ENCODE results near the gene ADGRE2.

Gene ADGRE2

GRCh38 chr19:14748601-14749000, 29.8 kb downstream of the ADGRE2 start:
- DNase-seq (ENCODE audit: low read depth in 2 of 2, low spot score in 1 of 2) = no peak

GRCh38 chr19:14746886-14747285, 31.5 kb downstream of the ADGRE2 start:
- DNase-seq (ENCODE audit: low read depth in 2 of 2, low spot score in 1 of 2) = no peak

- no peak for DNase-seq (ENCODE audit: low read depth in 2 of 2, low spot score in 1 of 2)
These were observed 42.4 kb downstream of the ADGRE2 start for GRCh38 chr19:14735915-14736314.

GRCh38 chr19:14733574-14733973, 44.8 kb downstream of the ADGRE2 start:
- DNase-seq (ENCODE audit: low read depth in 2 of 2, low spot score in 1 of 2) = no peak

GRCh38 chr19:14732510-14732909, 45.9 kb downstream of the ADGRE2 start:
- DNase-seq (ENCODE audit: low read depth in 2 of 2, low spot score in 1 of 2) = no peak

- no peak for DNase-seq (ENCODE audit: low read depth in 2 of 2, low spot score in 1 of 2)
These were observed 47.2 kb downstream of the ADGRE2 start for GRCh38 chr19:14731200-14731599.

DNA sequence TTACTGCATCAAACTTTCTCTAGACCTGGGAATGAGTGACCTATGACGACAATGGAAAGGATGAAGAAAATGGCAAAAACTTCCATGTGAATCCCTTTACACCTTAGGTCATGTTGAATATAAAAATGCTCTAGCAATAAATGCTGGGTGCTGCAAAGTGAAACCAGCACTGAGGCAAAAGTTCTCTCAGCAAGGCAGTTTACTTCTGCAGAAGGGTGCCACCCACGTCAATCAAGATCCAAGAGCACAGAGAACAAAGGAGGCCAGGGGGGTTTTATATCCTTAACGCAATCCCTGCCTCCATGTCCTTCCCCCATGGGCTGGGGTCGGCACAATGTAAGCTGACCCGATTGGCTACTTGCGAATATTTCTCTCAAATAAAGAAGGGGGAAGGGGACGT, 49.8 kb downstream of the ADGRE2 start:
- DNase-seq (ENCODE audit: low read depth in 2 of 2, low spot score in 1 of 2) = no peak

DNA sequence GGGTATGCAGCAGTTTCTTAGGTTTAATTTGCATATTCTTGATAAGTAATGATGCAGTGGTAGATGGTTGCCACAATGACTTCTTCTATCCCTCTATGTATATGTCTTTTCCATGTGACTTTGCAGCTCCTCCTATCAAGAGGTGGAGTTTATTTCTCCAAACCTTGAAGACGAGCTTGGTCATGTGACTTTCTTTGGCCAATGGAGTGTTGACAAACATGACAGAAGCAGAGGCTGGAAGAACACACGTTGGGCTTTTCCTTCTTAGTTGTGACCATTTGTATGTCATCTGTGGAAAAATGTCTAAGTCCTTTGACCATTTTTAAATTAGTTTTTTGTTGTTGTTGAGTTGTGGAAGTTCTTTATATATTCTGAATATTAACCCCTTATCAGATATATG, 56.2 kb downstream of the ADGRE2 start:
- DNase-seq (ENCODE audit: low read depth in 2 of 2, low spot score in 1 of 2) = no peak

- DNase-seq (ENCODE audit: low read depth in 2 of 2, low spot score in 1 of 2) = no peak
These were observed 59.2 kb downstream of the ADGRE2 start for GRCh38 chr19:14719162-14719561.

GRCh38 chr19:14718522-14719116, 59.7 kb downstream of the ADGRE2 start:
- DNase-seq (ENCODE audit: low read depth in 2 of 2, low spot score in 1 of 2) = no peak

- no peak for DNase-seq (ENCODE audit: low read depth in 2 of 2, low spot score in 1 of 2)
These were observed 62.5 kb downstream of the ADGRE2 start for GRCh38 chr19:14715841-14716240.

DNA sequence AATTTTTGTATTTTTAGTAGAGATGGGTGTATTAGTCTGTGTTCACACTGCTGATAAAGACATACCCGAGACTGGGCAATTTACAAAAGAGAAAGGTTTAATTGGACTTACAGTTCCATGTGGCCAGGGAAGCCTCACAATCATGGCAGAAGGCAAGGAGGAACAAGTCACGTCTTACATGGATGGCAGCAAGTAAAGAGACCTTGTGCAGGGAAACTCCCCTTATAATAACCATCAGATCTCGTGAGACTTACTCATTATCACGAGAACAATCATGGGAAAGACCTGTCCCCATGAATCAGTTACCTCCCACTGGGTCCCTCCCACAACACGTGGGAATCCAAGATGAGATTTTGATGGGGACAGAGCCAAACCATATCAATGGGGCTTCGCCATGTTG, 73.9 kb downstream of the ADGRE2 start:
- DNase-seq (ENCODE audit: low read depth in 2 of 2, low spot score in 1 of 2) = no peak

GRCh38 chr19:14703833-14704232, 74.5 kb downstream of the ADGRE2 start:
- no peak for DNase-seq (ENCODE audit: low read depth in 2 of 2, low spot score in 1 of 2)

GRCh38 chr19:14700711-14701375, 77.5 kb downstream of the ADGRE2 start:
- no peak for DNase-seq (ENCODE audit: low read depth in 2 of 2, low spot score in 1 of 2)

DNA sequence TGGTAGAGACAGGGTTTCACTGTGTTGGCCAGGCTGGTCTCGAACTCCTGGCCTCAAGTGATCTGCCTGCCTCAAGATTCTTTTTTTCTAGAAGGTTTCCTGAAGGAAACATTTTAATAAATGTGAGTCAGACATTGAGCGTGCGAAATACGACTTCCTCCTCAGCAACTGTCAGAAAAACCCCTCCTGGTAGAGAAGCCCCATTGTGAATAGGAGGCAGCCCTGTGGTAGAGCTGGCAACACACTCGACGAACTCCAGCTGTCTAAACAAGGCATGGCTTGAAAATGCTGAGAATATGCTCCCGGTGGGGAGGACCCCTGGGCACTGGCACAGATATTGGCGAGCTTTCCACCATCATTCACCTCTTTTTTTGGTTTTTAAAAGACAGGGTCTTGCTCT, 78.7 kb downstream of the ADGRE2 start:
- no peak for DNase-seq (ENCODE audit: low read depth in 2 of 2, low spot score in 1 of 2)

- no peak for DNase-seq (ENCODE audit: low read depth in 2 of 2, low spot score in 1 of 2)
These were observed 82.9 kb downstream of the ADGRE2 start for GRCh38 chr19:14695471-14695870.

DNA sequence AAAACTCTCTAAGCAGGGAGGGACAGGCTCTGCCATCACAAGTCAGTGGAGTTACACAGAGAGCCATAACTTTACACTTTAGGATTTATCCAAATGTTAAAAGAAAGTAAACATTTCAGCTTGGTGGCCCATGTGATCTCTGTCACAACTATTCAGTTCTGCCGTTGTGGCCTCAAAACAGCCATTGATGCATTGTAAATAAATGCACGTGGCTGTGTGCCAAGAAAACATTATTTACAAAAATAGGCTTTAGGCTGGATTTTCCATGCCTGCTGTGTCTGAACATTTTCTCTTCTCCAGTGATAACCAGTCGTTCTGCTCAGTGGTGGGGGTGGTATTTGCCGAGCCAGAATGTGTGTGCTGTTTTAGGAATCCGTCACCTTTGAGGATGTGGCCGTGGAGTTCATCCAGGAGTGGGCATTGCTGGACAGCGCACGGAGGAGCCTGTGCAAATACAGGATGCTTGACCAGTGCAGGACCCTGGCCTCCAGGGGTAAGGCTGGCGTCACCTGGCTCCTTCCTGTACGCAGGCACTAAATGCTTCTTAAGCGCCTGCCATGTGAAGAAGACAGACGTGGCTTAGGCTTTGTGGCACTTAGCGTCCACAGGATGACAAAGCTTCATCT, 83.6 kb downstream of the ADGRE2 start:
- DNase-seq (ENCODE audit: low read depth in 2 of 2, low spot score in 1 of 2) = no peak

DNA sequence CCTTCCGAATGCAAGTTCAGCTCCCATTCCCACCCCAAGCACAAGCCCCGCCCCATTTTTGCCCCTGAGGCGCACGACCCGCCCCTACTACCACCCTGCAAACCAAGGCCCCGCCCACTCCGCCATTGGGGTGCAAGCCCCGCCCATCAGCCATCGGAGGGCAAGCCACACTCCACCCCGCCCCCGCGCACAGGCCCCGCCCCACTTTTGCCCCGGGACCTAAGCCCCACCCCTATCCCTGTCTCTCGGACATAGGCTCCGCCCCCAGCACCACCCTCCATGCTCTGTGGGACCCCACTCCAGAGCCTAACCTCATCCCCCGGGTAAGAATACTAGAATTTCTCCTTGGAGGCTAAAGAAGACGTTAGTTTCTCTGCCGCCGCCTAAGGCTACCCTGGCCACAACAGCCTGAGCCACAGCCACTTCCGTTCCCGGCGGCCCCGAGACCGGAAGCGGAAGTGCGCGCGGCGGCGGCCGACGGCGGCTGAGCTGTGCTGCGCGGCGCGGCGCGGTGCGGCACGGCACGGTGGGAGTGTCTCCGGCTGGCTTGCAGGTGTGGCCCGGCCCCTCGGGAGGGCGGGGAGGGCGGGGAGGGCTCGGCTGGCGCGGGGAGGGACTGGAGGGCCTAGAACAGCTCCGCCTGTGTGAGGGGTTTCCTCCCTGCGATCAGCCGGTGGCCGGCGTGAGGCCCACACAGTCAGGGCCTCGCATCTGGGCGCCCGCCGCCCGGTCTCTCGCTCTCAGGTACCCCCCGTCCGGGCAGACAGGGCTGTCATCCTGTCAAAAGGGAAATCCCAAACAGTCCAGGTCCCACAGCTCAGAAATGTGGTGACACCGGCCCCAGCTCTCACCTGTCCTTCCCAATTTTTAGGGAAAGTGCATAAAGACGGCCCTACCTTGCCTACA, 88.5 kb downstream of the ADGRE2 start, which contains the start of gene ZNF333:
ZNF333 (plus strand) TSS at position 451 of the 906 bp plus-strand sequence. CDS start 3,444 bp downstream, outside the sequence.
- DNase-seq (ENCODE audit: low read depth in 2 of 2, low spot score in 1 of 2) = peak; percentile 97 to 99

DNA sequence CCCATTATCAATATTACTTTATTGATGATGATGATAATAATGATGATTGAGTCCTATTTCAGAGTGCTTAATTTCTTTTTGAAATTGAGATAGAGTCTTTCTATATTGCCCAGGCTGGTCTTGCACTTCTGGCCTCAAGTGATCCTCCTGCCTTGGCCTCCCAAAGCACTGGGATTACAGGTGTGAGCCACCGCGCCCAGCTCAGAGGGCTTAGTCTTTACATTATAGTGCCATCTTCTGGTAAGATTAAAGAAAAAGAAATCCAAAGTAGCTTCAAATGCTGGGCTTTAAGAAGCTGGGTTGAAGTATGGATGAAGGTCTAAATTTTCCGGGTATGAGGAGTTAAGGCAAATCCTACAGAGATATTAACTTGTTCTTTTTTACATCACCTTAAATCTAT, 91.9 kb downstream of the ADGRE2 start:
- DNase-seq (ENCODE audit: low read depth in 2 of 2, low spot score in 1 of 2) = no peak

- DNase-seq (ENCODE audit: low read depth in 2 of 2, low spot score in 1 of 2) = no peak
These were observed 94.9 kb downstream of the ADGRE2 start for GRCh38 chr19:14683439-14683838.
